Stimulated activated CD4-positive, alpha-beta T cell treated with anti-CD3 and anti-CD28 coated beads, Interleukin-15, amount 100 ng/mL, for 1 hour (primary cell): ENCODE measurements around the gene MCCD1.
A peak's percentile ranks its signal among the peaks of the same experiment; 100 is the strongest.
"Not testable (repeated sequence)": the region's sequence is repeated elsewhere in the genome, so short reads cannot be mapped to it uniquely, and the experiment has no call there.

Experiments
- DNase-seq, 2 donors: peaks; one replicate each; pipeline ENCODE4 v3.0.0-alpha.2; 2020; ENCODE audit warnings: low read depth in 1 of 2, low spot score in 1 of 2

Gene MCCD1

GRCh38 chr6:31528821-31529328 is at the start of gene MCCD1:
Gene MCCD1 (plus strand): TSS chr6:31528962. CDS start chr6:31529015, 53 bp downstream.
- no peak for DNase-seq

GRCh38 chr6:31479151-31479932 is 49.4 kb upstream of the MCCD1 start:
- no peak for DNase-seq

- DNase-seq: no peak
These were observed 48.7 kb upstream of the MCCD1 start for GRCh38 chr6:31479933-31480535.

- no peak for DNase-seq
These were observed 48.2 kb upstream of the MCCD1 start for GRCh38 chr6:31480574-31480973.

GRCh38 chr6:31483392-31483791 is 45.4 kb upstream of the MCCD1 start:
- DNase-seq: no peak

- DNase-seq: no peak
These were observed 43.7 kb upstream of the MCCD1 start for GRCh38 chr6:31485055-31485454.

- not testable (repeated sequence) for DNase-seq
These were observed 42.5 kb upstream of the MCCD1 start for GRCh38 chr6:31486065-31486837.

- DNase-seq: not testable (repeated sequence)
These were observed 41.1 kb upstream of the MCCD1 start for GRCh38 chr6:31487674-31488073.

- DNase-seq: no peak
These were observed 39.7 kb upstream of the MCCD1 start for GRCh38 chr6:31489086-31489485.

GRCh38 chr6:31490115-31490873 is 38.5 kb upstream of the MCCD1 start:
- DNase-seq: no peak

GRCh38 chr6:31493550-31493874 is 35.2 kb upstream of the MCCD1 start:
- not testable (repeated sequence) for DNase-seq

GRCh38 chr6:31493875-31494694 is 34.7 kb upstream of the MCCD1 start:
- peak; percentile 63 to 71 for DNase-seq

GRCh38 chr6:31495580-31495979 is 33.2 kb upstream of the MCCD1 start:
- DNase-seq: no peak

- DNase-seq: not testable (repeated sequence)
These were observed 31.9 kb upstream of the MCCD1 start for GRCh38 chr6:31496826-31497225.

- peak; percentile 61 to 77 for DNase-seq
These were observed 31.0 kb upstream of the MCCD1 start, which contains the start of gene MICB for GRCh38 chr6:31497531-31498476. Gene MICB (plus strand): TSS chr6:31498145. CDS start chr6:31498194, 49 bp downstream.

GRCh38 chr6:31498748-31499147 is 30.0 kb upstream of the MCCD1 start:
- no peak for DNase-seq

- DNase-seq: not testable (repeated sequence)
These were observed 29.1 kb upstream of the MCCD1 start for GRCh38 chr6:31499648-31500047.

GRCh38 chr6:31502586-31502985 is 26.2 kb upstream of the MCCD1 start:
- no peak for DNase-seq

GRCh38 chr6:31509036-31509435 is 19.7 kb upstream of the MCCD1 start:
- not testable (repeated sequence) for DNase-seq
